NCI-H146 treated with DMSO at 0.1 percent for 48 hours (cell line): ENCODE measurements around the gene RGS6.

Experiments
- DNase-seq: peaks from one replicate; lab custom pipeline; 2025; ENCODE audit not compliant: unreplicated experiment; lab: John Stamatoyannopoulos, UW

RGS6 gene

DNA sequence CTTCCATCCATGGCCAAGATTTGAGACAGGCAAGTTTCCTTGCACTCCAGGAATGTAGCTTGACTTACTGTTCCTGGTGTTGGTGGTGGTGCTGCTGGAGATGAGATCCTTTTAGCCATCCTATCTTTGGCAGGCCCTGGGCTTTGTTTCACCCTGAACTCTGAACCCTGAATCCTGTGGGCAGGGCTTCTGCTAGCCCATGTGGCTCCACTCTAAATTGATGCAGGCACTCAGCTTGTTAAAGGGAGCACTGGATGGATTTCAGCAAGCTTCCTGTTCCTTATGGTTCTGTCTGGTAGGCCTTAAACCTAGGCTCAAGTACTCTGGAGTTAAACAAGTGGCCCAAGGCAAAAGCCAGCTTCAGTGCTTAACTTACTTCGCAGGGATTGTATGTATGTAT lies 138.2 kb downstream of the RGS6 start:
- no peak for DNase-seq

DNA sequence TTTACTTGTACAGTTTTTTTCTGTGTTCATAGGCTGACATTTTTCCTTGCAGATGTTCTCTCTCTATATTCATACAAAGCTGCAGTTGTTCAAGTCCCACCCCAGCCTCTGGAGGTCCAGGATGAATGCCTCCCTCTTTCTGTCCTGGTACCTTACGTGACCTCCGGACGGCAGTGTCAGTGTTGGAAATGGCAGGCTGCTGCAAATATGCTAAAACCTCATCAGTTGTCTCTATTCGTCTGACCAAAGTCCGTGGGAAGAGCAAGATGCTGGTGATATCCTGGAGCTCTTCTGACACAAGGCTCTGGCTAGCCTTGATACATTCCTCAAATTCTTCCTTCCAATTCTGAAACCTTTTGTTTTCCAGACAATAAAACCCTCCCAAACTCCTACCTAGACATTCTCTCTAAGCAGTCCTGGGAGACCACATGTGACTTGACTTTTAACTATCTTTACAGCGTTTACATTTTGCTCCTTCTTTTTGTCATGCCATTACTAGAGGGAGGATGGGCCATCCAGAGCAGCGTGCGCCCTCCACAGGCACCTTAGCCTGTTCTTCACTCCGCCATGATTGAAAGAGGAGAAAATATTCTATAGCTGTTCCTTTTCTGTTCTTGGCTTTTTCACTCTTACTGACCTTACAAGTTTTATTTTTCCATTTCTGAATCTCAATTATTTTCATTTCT lies 143.6 kb downstream of the RGS6 start:
- DNase-seq, result no peak

DNA sequence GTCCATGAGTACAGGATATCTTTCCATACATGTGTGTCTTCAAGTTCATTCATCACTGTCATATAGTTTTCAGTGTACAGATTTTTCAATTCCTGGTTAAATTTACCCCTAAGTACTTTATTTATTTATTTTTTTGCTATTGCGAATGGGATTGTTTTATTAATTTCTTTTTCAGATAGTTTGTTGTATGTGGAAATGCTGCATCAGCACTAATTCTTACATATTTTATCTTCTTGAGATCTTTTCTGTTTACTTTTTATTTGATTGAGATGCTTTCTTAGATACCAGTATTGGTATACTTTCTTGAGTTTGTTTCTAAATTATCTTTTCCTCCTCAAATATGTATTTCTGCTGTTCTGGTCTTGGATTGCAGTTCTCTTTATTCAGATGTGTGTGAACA lies 148.9 kb downstream of the RGS6 start:
- DNase-seq, result no peak

DNA sequence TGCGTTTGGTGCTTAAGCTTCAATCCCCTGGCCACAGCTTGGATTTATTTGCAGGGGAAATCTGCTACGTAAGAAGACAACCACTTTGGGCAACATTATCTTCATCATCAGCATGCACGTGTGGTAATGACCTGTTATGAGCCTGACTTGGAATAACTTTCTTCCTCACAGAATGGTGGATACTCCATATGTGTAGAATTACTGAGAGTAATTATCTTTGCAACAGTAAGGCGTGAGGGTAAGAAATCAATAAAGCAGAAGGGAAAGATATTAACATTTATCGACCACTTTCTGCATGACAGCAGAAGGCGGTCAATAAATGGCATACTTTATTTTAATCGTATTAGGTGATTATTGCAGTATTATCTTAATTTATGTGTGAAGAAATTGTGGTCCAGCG lies 152.7 kb downstream of the RGS6 start:
- DNase-seq, result no peak

DNA sequence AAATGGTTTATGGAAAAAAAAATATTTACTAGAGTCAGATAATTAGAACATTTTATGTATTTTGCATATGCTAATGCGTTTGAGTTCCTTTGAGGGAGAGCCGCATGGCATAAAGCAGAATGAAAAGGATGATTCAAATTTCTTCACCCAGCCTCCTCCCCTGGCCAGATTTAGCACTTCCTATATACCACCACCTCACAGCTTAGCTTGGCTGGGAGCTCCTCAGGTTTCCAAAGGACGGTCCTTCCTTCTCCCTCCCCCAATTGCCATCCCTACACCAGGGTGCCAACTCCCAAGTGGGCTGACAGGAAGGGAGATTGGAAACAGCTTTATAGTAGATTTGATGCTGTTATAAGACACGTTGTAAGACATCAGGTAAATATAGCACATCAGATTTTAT lies 157.4 kb downstream of the RGS6 start:
- no peak for DNase-seq

DNA sequence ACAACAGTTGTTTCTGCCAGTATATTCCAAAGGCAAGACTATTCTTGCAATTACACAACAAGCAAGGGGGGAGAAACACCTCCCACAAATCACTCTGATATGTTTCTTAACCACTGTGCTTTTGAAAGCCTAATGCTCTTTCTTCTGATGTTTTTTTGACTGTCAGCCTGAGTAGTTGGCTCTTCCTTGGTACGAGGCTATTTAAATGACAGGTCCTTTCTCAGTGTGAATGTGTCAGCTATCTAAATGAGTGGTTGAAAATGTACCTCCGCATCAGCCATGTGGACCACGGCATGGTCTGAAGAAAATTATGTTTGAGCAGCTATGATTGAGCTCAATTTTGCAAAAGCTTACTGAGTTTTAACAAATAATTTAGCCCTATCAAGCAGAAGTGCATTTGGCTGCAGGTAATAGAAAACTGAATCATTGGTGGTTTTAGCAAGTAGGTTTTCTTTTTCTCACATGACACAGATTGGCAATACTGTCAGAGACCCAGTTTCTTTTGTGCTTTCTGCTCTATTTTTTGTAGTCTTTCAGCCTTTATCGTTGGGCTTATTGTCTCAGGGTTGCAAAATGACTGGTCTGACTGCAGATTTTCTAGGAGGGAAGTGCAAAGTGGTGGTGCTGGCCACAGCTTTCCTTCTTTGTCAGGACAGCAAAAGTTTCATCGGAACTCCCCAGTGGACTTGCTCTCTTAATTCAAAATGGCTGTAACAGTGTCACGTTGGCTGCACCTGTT lies 162.8 kb downstream of the RGS6 start:
- DNase-seq, result no peak

DNA sequence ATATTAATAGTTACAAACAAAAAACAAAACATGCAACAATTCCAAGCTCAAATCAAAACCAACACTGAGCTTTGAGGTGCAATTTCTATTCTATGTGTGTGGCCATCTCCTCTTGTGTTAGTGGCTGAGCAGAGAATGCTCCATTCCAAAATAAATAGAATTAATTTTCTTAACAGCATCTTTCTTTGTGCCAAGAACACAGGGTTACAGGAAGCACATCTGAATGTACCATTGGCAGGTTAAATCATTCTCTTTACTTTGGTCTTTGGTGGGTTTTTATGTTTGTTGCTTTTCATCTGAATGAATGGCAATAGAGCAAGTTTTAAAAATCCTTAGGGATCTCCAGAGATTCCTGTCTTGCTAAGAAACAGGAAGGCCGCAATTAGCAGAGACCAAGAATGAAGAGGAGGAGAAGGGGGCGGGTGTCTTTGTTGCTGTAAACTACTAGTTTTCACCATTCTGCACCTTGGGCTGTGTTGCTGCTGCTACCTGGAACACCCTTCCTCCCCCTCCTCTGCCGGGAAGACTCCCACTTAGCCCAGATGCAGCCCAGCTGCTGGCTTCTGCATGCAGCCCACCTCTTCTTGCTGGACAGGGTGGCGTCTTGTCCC lies 165.0 kb downstream of the RGS6 start:
- no peak for DNase-seq

DNA sequence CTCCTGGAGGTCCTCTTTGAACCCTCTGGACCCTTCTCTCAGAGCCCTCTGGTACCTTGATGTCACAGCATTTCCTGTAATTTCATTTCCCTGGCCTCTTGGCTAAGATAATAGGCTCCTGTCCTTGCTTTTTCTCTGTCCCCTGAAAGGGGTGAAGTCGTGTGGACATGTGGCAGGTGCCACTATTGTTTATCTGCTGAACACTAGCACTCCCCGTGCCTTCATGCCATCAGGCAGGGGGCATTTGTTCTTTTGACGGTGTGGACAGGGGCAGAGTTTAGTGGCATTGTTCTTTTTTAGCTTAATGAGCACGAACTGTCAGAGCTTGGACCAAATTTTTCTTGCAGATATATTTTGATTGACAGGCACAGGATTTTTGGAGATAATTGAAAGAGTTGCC lies 166.0 kb downstream of the RGS6 start:
- no peak for DNase-seq

DNA sequence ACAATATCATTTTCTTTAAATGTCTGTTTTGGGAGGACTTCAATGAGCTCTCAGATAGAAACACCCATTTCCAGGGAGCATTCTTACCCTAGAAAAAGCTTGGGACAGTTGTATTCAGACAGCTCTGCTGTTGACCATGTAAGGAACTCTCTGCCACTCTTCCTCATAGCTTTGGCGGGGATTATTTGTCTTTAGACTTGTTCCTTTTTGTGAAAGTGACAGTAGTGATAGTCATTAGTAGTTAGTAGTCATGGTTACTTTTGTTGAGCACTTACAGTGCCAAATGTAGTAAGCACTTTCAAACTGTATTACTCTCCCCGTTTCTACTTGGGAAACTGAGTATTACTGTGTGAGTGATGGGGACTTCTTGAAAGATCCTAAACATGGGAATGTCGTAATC lies 167.3 kb downstream of the RGS6 start:
- DNase-seq, result no peak

DNA sequence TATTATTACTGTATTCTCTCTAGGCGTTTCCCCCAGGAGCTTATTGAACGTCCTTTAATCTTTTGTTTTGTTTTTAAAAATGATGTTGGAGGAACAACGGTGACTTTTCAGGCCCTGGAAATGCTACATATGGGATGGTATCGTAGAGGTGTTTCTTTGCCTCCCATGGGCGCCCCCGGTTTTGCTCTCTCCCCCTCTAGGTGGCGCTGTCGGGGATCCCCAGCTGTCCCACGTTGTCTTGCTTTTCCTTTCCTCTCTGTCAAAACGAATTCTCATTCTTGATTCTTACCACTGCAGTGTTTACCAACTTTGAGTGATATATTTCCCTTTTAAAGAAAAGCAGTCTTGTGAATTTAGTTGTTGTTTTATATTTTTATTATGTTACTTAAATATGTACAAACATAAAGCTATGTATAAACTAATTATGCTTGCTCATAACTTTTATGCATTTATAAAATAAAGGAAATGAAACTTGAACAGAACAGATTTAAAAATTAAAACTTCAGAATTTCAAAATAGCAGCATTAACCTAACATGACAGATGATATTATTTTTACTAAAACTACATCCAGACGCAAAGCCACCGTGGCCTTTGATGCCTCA lies 171.9 kb downstream of the RGS6 start:
- DNase-seq, result no peak

DNA sequence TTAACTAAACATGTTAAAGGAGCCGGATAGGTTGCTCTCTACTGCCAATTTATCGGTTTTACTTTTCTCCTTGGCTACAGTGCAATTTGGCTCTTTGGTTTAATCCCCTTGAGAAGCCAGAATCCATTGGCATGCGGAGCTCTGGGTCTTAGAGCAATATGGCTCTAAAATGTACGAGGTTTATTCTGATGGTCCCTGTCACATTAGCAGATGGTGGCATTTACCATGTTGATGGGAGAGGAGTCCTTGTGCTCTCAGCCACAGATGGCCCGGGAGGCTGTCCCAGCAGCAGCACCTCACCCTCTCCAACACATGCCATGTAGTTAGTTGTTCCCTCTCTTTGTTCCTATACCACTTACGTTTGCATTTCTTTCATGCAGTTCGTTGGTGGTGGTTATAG lies 179.7 kb downstream of the RGS6 start:
- DNase-seq, result no peak

DNA sequence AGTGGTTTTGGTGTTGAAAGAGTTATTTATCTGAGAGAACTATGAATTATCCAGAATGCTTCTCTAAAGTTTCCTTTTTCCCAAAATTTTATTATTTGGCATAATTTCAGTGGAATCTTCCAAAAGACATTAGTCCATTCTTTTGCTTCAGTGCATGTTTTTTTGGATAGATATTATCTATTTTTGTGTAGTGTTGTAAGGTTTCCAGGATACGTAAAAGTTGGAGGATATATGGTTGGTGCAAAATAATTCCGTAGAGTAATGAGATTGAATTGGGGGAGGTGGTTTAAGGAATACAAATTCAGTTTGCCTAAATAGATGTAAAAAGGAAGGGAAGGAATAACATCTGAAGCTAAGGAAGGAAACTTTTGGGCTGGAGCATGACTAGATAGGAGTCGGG lies 186.6 kb downstream of the RGS6 start:
- DNase-seq, result no peak

DNA sequence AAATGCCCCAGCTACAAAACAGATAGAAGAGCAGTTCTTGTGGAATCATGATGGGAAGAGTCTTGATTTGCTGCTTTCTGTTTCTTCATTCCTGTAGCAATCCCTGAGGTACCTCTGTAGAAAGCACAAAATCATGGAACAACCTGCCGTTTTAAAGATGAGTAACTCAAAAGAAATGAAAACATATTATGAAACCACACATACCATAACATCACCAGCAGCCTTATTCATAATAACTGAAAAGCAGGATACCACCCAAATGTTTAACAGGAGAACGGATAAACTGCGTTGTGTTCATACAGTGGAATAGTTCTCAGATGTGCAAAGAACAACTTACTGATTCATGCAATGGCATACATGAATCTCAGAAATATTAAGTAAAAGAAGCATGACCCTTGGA lies 188.1 kb downstream of the RGS6 start:
- no peak for DNase-seq

DNA sequence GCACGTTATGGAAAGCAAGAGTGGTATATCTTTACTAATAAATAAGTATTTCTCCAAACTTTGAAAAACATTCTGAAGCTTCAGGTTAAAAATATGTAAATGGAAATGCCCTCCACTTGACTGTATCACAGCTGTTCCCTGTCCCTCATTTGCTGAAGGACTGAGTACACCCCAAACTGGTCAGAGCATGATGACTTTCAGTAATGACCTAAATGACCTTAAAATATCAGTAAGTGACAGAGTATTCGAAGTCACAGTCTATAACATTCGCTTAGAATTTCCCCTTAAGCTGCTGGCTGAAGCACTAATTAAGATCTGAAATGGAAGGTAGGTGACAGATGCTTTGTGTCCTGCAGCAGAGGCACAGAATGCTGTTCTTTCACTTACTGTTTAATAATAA lies 191.5 kb downstream of the RGS6 start:
- DNase-seq, result no peak

DNA sequence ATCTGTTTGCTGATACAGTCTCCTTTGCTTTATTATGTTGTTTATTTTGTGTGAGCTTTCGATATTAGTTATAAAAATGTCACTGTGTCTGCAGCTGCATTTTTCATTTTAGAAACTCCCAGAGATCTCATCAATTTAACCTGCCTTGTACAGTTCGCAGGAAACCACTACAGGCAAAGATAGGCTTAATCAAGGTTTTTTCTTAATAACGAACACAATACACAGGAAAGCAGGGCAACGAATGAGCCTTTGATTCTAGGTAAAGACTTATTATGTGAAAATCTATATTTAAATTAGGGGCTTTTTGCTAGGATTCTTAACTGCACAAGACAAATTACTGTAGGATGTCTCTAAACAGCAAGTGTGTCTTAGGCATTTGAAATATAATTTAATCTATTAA lies 191.9 kb downstream of the RGS6 start:
- no peak for DNase-seq

DNA sequence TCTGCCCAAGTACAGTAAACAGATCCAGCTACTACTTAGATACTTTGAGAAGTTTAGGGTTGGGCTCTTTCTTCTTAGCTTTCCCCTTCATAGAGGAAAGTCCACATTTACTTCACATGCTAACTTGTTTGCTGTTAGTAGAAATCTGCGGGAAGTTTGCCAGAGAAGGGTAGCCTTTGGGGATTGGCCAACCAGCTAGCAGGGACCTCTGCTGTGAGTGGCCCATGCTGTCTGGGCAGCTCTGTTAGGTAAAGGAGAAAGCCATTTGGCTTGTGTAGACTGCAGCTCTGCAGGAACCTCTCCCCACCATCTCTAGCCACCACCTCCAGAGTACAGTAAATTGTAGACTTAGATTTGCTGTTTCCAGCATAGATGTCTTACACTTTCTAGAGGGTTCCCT lies 193.9 kb downstream of the RGS6 start:
- DNase-seq, result no peak

DNA sequence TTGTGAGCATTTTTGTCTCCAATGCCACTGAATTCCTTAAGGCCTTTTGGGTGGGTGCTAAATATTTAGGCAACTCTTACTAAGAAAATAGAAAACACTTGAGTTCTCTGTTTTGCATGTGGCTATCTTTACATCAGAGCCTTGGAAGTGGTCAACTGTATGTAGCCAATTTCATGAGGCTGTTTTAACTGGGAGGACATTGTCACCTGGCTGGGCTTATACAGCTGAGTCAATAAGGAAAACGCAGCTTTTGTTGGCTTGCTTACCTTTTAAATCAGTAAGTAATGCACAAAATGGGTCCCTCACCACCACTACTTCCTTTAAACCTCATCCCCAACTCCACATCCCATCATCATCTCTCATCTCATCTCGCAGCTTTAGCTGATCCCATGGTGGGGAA lies 194.3 kb downstream of the RGS6 start:
- no peak for DNase-seq

DNA sequence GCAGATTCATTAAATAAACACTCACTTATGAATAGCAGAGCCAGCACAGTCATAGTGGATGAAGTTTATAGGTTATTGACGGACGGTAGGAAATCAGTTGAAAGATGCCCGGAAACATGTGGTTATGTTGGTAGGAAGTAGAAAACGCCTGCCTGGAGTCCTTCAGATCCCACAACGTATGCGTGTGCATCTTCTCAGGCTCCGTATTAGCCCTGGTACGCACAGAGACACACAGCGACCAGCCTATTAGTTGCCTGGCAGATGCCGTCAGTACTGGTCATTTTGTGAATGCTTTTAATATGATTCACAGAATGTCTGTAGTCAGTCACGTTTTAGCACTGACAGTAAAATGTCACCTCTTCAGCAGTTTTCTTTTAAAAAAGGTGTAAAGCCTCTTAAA lies 196.4 kb downstream of the RGS6 start:
- DNase-seq, result no peak

DNA sequence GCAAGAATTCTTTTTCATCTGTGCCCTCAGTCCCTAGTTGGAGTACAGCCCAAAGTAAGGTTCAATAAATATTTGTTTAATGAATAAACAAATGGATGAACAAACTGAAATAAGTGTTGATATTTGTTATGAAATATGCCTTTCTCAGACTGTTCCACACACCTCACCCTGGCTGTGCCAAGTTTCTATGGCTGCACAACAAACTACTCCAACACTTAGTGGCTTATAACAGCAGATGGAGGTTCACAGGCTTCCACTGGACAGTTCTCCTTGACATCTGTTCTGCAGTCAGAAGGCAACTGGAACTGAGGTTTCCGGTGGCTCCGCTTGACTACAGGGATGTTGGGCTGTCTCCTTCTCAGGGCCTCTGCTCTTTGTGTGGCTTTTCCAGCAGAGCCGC lies 197.1 kb downstream of the RGS6 start:
- DNase-seq, result no peak

DNA sequence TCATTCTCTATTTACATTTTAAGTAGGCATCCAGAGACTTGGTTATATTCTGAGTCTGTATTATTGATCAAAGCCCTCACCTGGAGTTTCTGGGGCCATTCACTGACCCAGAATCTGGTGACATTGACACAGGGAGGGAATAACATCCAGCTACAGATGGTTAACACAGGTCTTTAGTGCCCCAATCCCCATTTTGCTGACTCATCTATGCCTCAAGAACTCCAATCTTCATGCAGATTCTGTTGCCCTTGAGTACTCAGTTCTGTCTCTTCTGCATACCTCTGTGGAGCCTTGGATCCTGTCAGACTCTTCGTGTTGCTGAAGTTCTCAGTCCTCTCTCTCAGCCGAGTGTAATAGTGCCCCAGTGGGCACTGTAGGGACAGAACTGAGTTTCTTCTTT lies 208.9 kb downstream of the RGS6 start:
- DNase-seq, result no peak

DNA sequence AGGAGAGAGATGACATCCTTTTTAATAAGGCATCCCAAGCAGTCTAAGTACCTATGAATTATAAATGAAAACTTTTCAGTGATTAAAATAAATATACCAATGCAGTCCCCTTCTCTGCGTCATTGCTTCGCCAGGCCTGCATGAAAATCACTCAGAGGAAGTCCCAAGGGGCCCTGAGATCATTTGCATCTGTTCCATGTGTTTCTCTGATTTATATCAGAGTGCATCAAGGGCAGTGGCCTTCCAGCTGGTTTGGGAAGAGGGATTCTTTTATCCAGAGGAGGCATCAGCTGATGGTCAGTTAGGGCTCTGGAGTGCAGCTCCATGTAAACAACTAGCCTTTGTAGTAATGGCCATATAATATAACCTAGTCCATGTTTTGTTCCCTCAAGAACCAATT lies 210.1 kb downstream of the RGS6 start:
- no peak for DNase-seq

DNA sequence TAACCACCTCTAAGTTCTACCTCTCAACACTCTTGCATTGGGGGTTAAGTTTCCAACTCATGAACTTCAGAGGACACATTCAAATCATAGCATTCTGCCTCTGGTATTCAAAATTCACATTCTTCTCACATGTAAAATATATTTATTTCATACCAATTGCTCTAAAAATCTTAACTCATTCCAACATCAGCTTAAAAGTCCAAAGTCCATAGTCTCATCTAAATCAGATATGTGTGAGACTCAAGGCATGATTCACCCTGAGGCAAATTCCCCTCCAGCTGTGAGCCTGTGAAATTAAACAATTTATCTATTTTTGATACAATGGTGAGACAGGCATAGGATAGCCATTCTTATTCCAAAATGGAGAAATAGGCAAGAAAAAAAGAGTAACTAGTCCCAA lies 214.0 kb downstream of the RGS6 start:
- no peak for DNase-seq
